HepG2 (cell line): ENCODE results near the gene NLRC5. TPM values are rescaled to one million over a fixed set of nuclear protein-coding genes. Genes with fewer than 3 reads are reported as not detected.

ENCODE experiments used
- ATAC-seq: fragments of 200-7000 bp; cut with Tn5 transposase; 3 replicates; pipeline ENCODE4 v1.9.1; 2020; ENCODE audit warnings: mild to moderate bottlenecking, moderate library complexity
- BruUV-seq: library from RNA; stranded (reverse); fragments of 400-500 nt; replicated peaks from 2 replicates; lab custom pipeline; 2021; lab: Mats Ljungman, UMichigan
- CTCF ChIA-PET: fragments of 300-600 bp; formaldehyde crosslinking; extraction: SDS; loops from one replicate; lab custom pipeline; 2021; ENCODE audit warnings: low total read pairs, inconsistent platforms, low intra/inter-chr PET ratio; lab: Yijun Ruan, JAX
- POLR2A ChIA-PET: fragments of 350-600 bp; sonication (Branson Sonifier 250); formaldehyde crosslinking; loops from one replicate; lab custom pipeline; 2020; ENCODE audit warnings: antibody characterized with exemption, inconsistent platforms; lab: Yijun Ruan, JAX
- DNase-seq: peaks from one replicate; pipeline ENCODE4 v3.0.0-alpha.2; 2015; ENCODE audit warnings: low spot score
- FAIRE-seq: peaks from 3 replicates; lab custom pipeline; 2011; peaks lifted over from hg19 to GRCh38; lab: Jason Lieb, UNC
- H2AFZ ChIP-seq: one replicate; pipeline ENCODE4 v1.6.1; 2011; ENCODE audit warnings: low read length, inconsistent platforms
- H3K27ac ChIP-seq: fragments of 300-600 bp; 3 replicates; pipeline ENCODE4 v1.8.0; 2011; ENCODE audit warnings: mixed run types, mild to moderate bottlenecking, mixed read lengths, low read length, inconsistent platforms; ENCODE audit not compliant: insufficient read depth; ENCODE audit errors: extremely low read length
- H3K27me3 ChIP-seq, 2 experiments: fragments of 200-600 bp in 1 of 2; 2 replicates in 1 of 2; 3 replicates in 1 of 2; pipeline versions ENCODE4 v1.6.0 to v1.8.0; 2011; ENCODE audit warnings: low read length in 2 of 2, mild to moderate bottlenecking in 2 of 2, moderate library complexity in 2 of 2, inconsistent platforms in 1 of 2; ENCODE audit not compliant: insufficient read depth in 2 of 2, control insufficient read depth in 1 of 2
- H3K36me3 ChIP-seq, 2 experiments: fragments of 200-600 bp in 1 of 2; replicated peaks in 1 of 2; 2 replicates in 1 of 2; 3 replicates in 1 of 2; pipeline versions ENCODE4 v1.5.1 to v1.8.0; 2011; ENCODE audit warnings: low read length in 2 of 2, inconsistent platforms in 1 of 2; ENCODE audit not compliant: insufficient read depth in 2 of 2, control insufficient read depth in 1 of 2
- H3K4me1 ChIP-seq: 2 replicates; pipeline ENCODE4 v1.5.1; 2012; ENCODE audit warnings: low read length, inconsistent platforms; ENCODE audit not compliant: insufficient read depth
- H3K4me2 ChIP-seq: 2 replicates; pipeline ENCODE4 v1.6.0; 2011; ENCODE audit warnings: low read depth, low read length, inconsistent platforms
- H3K4me3 ChIP-seq, 3 experiments: fragments of 200-600 bp in 1 of 3; sonication (generic), shearing (Covaris generic) in 1 of 3; replicated peaks in 1 of 3; 2 replicates each; pipeline ENCODE4 v1.5.1; 2011 to 2016; ENCODE audit warnings: low read length in 3 of 3, inconsistent platforms in 2 of 3, low read depth in 2 of 3, mild to moderate bottlenecking in 2 of 3, control low read depth in 1 of 3, mixed read lengths in 1 of 3; ENCODE audit not compliant: insufficient read depth in 1 of 3
- H3K79me2 ChIP-seq: one replicate; pipeline ENCODE4 v1.6.1; 2011; ENCODE audit warnings: low read length, inconsistent platforms; ENCODE audit not compliant: insufficient read depth
- H3K9ac ChIP-seq: 2 replicates; pipeline ENCODE4 v1.6.0; 2011; ENCODE audit warnings: mild to moderate bottlenecking, low read depth, low read length, inconsistent platforms; ENCODE audit not compliant: insufficient read depth
- H3K9me3 ChIP-seq: 2 replicates; pipeline ENCODE4 v1.5.1; 2012; ENCODE audit warnings: mild to moderate bottlenecking, low read length
- H4K20me1 ChIP-seq: 2 replicates; pipeline ENCODE4 v1.6.0; 2011; ENCODE audit warnings: inconsistent platforms, mild to moderate bottlenecking, low read length, moderate library complexity; ENCODE audit not compliant: insufficient read depth
- GABPA ChIP-seq, 2 experiments: IDR thresholded peaks; 2 replicates each; pipeline ENCODE4 v1.6.1; 2011 to 2016; ENCODE audit warnings: low read depth in 2 of 2, low read length in 1 of 2, missing biosample characterization in 1 of 2, missing genetic modification characterization in 1 of 2
- NR1H2 ChIP-seq: sonication (generic); formaldehyde crosslinking; IDR thresholded peaks from 2 replicates; pipeline ENCODE4 v1.8.1; 2022; ENCODE audit warnings: low read depth, missing genetic modification reagents, borderline replicate concordance
- REL ChIP-seq: sonication (generic); formaldehyde crosslinking; conservative IDR thresholded peaks from 2 replicates; pipeline ENCODE4 v1.8.0; 2022; ENCODE audit warnings: mild to moderate bottlenecking, missing genetic modification reagents, moderate library complexity
- ZEB1 ChIP-seq: IDR thresholded peaks from 2 replicates; pipeline ENCODE4 v1.6.1; 2012; ENCODE audit warnings: mild to moderate bottlenecking, low read depth, inconsistent platforms; ENCODE audit not compliant: insufficient replicate concordance
- ZKSCAN1 ChIP-seq: fragments of 150-350 bp; IDR thresholded peaks from 2 replicates; pipeline ENCODE4 v1.6.1; 2014; ENCODE audit warnings: low read length
- ZNF292 ChIP-seq: sonication (generic); formaldehyde crosslinking; IDR thresholded peaks from 2 replicates; pipeline ENCODE4 v1.8.1; 2022; ENCODE audit warnings: mild to moderate bottlenecking, low read depth, missing genetic modification reagents, borderline replicate concordance
- ZNF44 ChIP-seq: sonication (generic); formaldehyde crosslinking; IDR thresholded peaks from 2 replicates; pipeline ENCODE4 v1.5.1; 2020; ENCODE audit warnings: mild to moderate bottlenecking, missing genetic modification reagents
- ZNF841 ChIP-seq: sonication (generic); formaldehyde crosslinking; IDR thresholded peaks from 2 replicates; pipeline ENCODE4 v1.8.1; 2023; ENCODE audit warnings: missing genetic modification reagents, borderline replicate concordance
- WGBS: methylation state at CpG from one replicate; pipeline ENCODE4 v1.1.6; 2017; ENCODE audit warnings: low lambda C conversion rate; 5-methylcytosine and 5-hydroxymethylcytosine counted together
- in situ Hi-C: cut with HindIII; loops from 2 replicates; pipeline ENCODE4 v1.10.0; 2017; ENCODE audit warnings: low pct_unique_long_range_greater_than_20kb; ENCODE audit not compliant: extremely low pct_ligation_motif_present
- intact Hi-C: fragments of 100-400 bp; cut with micrococcal nuclease; formaldehyde crosslinking; loops from one replicate; pipeline ENCODE4 v1.10.0; 2022; ENCODE audit not compliant: unreplicated experiment
- polyA plus RNA-seq, 8 experiments: library from polyadenylated mRNA; depleted of rRNA in 3 of 8; stranded (reverse) in 7 of 8; unstranded in 1 of 8; fragments of >200 nt; fragmentation: Illumina TruSeq in 4 of 8; extraction: Trizol in 4 of 8; gene quantifications; 2 replicates each; pipeline versions ENCODE4 v1.2.1 to v1.2.3, GENCODE V29; 2011 to 2016; ENCODE audit warnings: low read depth in 4 of 8, missing spikeins in 1 of 8, mixed read lengths in 1 of 8; ENCODE audit not compliant: insufficient read depth in 1 of 8
- total RNA-seq, 5 experiments: library from RNA; depleted of rRNA; stranded (reverse); fragments of >200 nt; fragmentation: Illumina TruSeq; extraction: Trizol; gene quantifications; 2 replicates each; pipeline ENCODE4 v1.2.3, GENCODE V29; 2016; ENCODE audit warnings: low read depth in 1 of 5
- TF ChIP-seq, protein P1 (sequence below): sonication (generic); formaldehyde crosslinking; IDR thresholded peaks from 2 replicates; pipeline ENCODE4 v1.4.0; 2020; ENCODE audit warnings: missing genetic modification reagents, mild to moderate bottlenecking, borderline replicate concordance
- TF ChIP-seq, protein P2 (sequence below): sonication (generic); formaldehyde crosslinking; IDR thresholded peaks from 2 replicates; pipeline ENCODE4 v1.4.0; 2020; ENCODE audit warnings: low read depth, missing genetic modification reagents
- TF ChIP-seq, protein P3 (sequence below): sonication (generic); formaldehyde crosslinking; IDR thresholded peaks from 2 replicates; pipeline ENCODE4 v1.4.0; 2020; ENCODE audit warnings: missing genetic modification reagents
- TF ChIP-seq, protein P4 (sequence below): IDR thresholded peaks from 2 replicates; pipeline ENCODE4 v1.6.1; 2016; ENCODE audit warnings: low read depth, borderline replicate concordance
- TF ChIP-seq, protein P5 (sequence below): sonication (generic); formaldehyde crosslinking; IDR thresholded peaks from 2 replicates; pipeline ENCODE4 v1.5.0; 2020; ENCODE audit warnings: mild to moderate bottlenecking, low read depth, missing genetic modification reagents, borderline replicate concordance

NLRC5 gene
- total and polyA plus RNA-seq, 2 of the 13 experiments (the other 11 are each of a cell fraction or from before 2014, with no cell fraction given), result 6.3 to 12.7 TPM

DNA sequence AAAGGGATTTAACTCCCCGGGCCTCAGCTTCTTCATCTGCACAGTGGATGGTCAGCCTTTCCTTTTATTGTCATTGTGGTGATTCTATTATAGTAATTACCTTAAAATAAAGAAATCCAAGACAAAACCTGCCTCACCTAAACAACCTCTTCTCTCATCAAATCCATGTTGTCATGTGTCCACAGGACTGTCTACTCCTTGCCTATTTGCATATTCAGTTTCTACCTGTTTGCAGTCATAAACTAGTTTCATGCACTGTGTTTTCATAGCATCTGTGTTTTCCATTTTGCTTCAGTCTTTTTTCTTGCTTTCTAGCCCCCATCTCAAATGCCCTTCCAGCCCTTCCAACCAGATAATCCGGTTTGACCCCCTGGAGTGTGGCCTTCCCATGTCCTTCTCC, 58.7 kb downstream of the NLRC5 start:
- no peak for ATAC-seq
- Histone ChIP-seq H3K79me2 (no peaks in the 10 kb centered on the region), H3K27ac (no peak overlapping the region), H4K20me1 (no peaks in the 10 kb centered on the region), H3K9ac (no peak overlapping the region), H3K9me3 (no peaks in the 10 kb centered on the region), H3K27me3 (peaks cover 0 to 15% of the 10 kb centered on the region in 2 experiments; a peak in 4 of 5 replicates), H3K36me3 (no peaks in the 10 kb centered on the region), H3K4me2 (no peak overlapping the region), H2AFZ (no peak overlapping the region), H3K4me1 (peaks cover 13% of the 10 kb centered on the region), H3K4me3 (no peak overlapping the region)
- in situ Hi-C loops, result no loop called here
- ChIA-PET POLR2A (no interaction called here), CTCF (interaction anchor here (4.1 kb wide), 1 partner anchor 84 kb away, joined by 38 read pairs; no protein-coding TSS in a partner anchor)
- FAIRE-seq, result no peak
- TF ChIP-seq ZNF292 (CRISPR knock-in tag) (no peak), GABPA (IDR thresholded peaks at IDR 0.05; ENCODE audit: low read depth, low read length) (no peak), GABPA (CRISPR knock-in tag; IDR thresholded peaks at IDR 0.05; ENCODE audit: low read depth) (no peak), REL (CRISPR knock-in tag) (no peak), ZNF44 (CRISPR knock-in tag) (no peak), ZKSCAN1 (no peak), ZNF841 (no peak), NR1H2 (CRISPR knock-in tag) (no peak), ZEB1 (no peak)
- TF ChIP-seq, protein P1, sequence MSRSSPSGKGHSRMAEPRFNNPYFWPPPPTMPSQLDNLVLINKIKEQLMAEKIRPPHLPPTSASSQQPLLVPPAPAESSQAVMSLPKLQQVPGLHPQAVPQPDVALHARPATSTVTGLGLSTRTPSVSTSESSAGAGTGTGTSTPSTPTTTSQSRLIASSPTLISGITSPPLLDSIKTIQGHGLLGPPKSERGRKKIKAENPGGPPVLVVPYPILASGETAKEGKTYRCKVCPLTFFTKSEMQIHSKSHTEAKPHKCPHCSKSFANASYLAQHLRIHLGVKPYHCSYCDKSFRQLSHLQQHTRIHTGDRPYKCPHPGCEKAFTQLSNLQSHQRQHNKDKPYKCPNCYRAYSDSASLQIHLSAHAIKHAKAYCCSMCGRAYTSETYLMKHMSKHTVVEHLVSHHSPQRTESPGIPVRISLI (CRISPR knock-in tag), result no peak
- TF ChIP-seq, protein P2, sequence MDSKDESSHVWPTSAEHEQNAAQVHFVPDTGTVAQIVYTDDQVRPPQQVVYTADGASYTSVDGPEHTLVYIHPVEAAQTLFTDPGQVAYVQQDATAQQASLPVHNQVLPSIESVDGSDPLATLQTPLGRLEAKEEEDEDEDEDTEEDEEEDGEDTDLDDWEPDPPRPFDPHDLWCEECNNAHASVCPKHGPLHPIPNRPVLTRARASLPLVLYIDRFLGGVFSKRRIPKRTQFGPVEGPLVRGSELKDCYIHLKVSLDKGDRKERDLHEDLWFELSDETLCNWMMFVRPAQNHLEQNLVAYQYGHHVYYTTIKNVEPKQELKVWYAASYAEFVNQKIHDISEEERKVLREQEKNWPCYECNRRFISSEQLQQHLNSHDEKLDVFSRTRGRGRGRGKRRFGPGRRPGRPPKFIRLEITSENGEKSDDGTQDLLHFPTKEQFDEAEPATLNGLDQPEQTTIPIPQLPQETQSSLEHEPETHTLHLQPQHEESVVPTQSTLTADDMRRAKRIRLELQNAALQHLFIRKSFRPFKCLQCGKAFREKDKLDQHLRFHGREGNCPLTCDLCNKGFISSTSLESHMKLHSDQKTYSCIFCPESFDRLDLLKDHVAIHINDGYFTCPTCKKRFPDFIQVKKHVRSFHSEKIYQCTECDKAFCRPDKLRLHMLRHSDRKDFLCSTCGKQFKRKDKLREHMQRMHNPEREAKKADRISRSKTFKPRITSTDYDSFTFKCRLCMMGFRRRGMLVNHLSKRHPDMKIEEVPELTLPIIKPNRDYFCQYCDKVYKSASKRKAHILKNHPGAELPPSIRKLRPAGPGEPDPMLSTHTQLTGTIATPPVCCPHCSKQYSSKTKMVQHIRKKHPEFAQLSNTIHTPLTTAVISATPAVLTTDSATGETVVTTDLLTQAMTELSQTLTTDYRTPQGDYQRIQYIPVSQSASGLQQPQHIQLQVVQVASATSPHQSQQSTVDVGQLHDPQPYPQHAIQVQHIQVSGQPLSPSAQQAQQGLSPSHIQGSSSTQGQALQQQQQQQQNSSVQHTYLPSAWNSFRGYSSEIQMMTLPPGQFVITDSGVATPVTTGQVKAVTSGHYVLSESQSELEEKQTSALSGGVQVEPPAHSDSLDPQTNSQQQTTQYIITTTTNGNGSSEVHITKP (CRISPR knock-in tag), result no peak
- TF ChIP-seq, protein P3, sequence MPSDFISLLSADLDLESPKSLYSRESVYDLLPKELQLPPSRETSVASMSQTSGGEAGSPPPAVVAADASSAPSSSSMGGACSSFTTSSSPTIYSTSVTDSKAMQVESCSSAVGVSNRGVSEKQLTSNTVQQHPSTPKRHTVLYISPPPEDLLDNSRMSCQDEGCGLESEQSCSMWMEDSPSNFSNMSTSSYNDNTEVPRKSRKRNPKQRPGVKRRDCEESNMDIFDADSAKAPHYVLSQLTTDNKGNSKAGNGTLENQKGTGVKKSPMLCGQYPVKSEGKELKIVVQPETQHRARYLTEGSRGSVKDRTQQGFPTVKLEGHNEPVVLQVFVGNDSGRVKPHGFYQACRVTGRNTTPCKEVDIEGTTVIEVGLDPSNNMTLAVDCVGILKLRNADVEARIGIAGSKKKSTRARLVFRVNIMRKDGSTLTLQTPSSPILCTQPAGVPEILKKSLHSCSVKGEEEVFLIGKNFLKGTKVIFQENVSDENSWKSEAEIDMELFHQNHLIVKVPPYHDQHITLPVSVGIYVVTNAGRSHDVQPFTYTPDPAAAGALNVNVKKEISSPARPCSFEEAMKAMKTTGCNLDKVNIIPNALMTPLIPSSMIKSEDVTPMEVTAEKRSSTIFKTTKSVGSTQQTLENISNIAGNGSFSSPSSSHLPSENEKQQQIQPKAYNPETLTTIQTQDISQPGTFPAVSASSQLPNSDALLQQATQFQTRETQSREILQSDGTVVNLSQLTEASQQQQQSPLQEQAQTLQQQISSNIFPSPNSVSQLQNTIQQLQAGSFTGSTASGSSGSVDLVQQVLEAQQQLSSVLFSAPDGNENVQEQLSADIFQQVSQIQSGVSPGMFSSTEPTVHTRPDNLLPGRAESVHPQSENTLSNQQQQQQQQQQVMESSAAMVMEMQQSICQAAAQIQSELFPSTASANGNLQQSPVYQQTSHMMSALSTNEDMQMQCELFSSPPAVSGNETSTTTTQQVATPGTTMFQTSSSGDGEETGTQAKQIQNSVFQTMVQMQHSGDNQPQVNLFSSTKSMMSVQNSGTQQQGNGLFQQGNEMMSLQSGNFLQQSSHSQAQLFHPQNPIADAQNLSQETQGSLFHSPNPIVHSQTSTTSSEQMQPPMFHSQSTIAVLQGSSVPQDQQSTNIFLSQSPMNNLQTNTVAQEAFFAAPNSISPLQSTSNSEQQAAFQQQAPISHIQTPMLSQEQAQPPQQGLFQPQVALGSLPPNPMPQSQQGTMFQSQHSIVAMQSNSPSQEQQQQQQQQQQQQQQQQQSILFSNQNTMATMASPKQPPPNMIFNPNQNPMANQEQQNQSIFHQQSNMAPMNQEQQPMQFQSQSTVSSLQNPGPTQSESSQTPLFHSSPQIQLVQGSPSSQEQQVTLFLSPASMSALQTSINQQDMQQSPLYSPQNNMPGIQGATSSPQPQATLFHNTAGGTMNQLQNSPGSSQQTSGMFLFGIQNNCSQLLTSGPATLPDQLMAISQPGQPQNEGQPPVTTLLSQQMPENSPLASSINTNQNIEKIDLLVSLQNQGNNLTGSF (CRISPR knock-in tag), result no peak
- TF ChIP-seq, protein P4, sequence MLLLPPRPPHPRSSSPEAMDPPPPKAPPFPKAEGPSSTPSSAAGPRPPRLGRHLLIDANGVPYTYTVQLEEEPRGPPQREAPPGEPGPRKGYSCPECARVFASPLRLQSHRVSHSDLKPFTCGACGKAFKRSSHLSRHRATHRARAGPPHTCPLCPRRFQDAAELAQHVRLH, result no peak
- TF ChIP-seq, protein P5, sequence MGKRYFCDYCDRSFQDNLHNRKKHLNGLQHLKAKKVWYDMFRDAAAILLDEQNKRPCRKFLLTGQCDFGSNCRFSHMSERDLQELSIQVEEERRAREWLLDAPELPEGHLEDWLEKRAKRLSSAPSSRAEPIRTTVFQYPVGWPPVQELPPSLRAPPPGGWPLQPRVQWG (CRISPR knock-in tag), result no peak
- no TSS peak for BruUV-seq
- DNase-seq, result no peak
- intact Hi-C loops, result no loop called here
- 53% methylated on average over 2 of the region's 2 CpGs for WGBS
